K562 (cell line): ENCODE data around the gene STYX. TPM values are rescaled to one million over a fixed set of nuclear protein-coding genes. Genes with fewer than 3 reads are reported as not detected.

Source experiments
- ATF3 ChIP-seq, 2 experiments: fragments of 450-650 bp in 1 of 2; sonication (generic) in 1 of 2; formaldehyde crosslinking in 1 of 2; IDR thresholded peaks in 1 of 2; conservative IDR thresholded peaks in 1 of 2; 2 replicates each; pipeline versions ENCODE4 v1.6.1 to v1.8.1; 2016 to 2023; ENCODE audit warnings: mild to moderate bottlenecking in 2 of 2, moderate library complexity in 2 of 2, inconsistent platforms in 1 of 2, missing genetic modification reagents in 1 of 2
- DDX20 ChIP-seq: fragments of 450-650 bp; IDR thresholded peaks from 2 replicates; pipeline ENCODE4 v1.6.1; 2016; ENCODE audit warnings: missing genetic modification characterization, low read depth, mild to moderate bottlenecking, missing compliant biosample characterization, moderate library complexity
- FIP1L1 ChIP-seq: fragments of 200-400 bp; formaldehyde crosslinking; IDR thresholded peaks from 2 replicates; pipeline ENCODE4 v1.6.1; 2018; ENCODE audit warnings: mild to moderate bottlenecking, low read depth, low read length; ENCODE audit not compliant: poor library complexity, severe bottlenecking
- MGA ChIP-seq: fragments of 450-650 bp; IDR thresholded peaks from 2 replicates; pipeline ENCODE4 v1.6.1; 2016; ENCODE audit warnings: mild to moderate bottlenecking, moderate library complexity
- RBM17 ChIP-seq: fragments of 200-400 bp; formaldehyde crosslinking; IDR thresholded peaks from 2 replicates; pipeline ENCODE4 v1.6.1; 2017; ENCODE audit warnings: low read depth, mild to moderate bottlenecking, low read length, borderline replicate concordance
- ZNF253 ChIP-seq: fragments of 250-450 bp; sonication (Bioruptor Pico); conservative IDR thresholded peaks from 2 replicates; pipeline ENCODE4 v1.6.1; 2021; ENCODE audit warnings: mild to moderate bottlenecking
- ZNF586 ChIP-seq: fragments of 450-650 bp; formaldehyde crosslinking; conservative IDR thresholded peaks from 2 replicates; pipeline ENCODE4 v1.4.0; 2020; ENCODE audit warnings: mild to moderate bottlenecking, moderate library complexity
- polyA plus RNA-seq, 8 experiments: library from polyadenylated mRNA; depleted of rRNA in 4 of 8; stranded (reverse) in 5 of 8; unstranded in 3 of 8; fragments of >200 nt; fragmentation: Nextera tagmentation in 2 of 8; fragmentation: Illumina TruSeq in 1 of 8; extraction: Ambion mirVana in 2 of 8; extraction: Trizol in 1 of 8; gene quantifications; 2 replicates each; pipeline versions ENCODE4 v1.2.1 to v1.2.3, GENCODE V29; 2011 to 2014; ENCODE audit warnings: inconsistent platforms in 1 of 8, missing spikeins in 1 of 8
- total RNA-seq, 7 experiments: library from RNA; depleted of rRNA in 6 of 7; stranded (reverse); fragments of >200 nt in 6 of 7; fragmentation: Illumina TruSeq in 2 of 7; extraction: Trizol in 2 of 7; gene quantifications; 2 replicates each; pipeline versions ENCODE4 v1.2.1 to v1.2.3, GENCODE V29; 2011 to 2021; ENCODE audit warnings: low replicate concordance in 1 of 7
- TF ChIP-seq, protein P1 (sequence below): sonication (generic); formaldehyde crosslinking; IDR thresholded peaks from 2 replicates; pipeline ENCODE4 v1.8.0; 2022; ENCODE audit warnings: mild to moderate bottlenecking, missing genetic modification reagents

Gene STYX
- total and polyA plus RNA-seq, 9 of the 15 experiments (the other 6 are each of a cell fraction or from before 2014, with no cell fraction given): 5.0 to 15.4 (median 10.6) TPM

DNA sequence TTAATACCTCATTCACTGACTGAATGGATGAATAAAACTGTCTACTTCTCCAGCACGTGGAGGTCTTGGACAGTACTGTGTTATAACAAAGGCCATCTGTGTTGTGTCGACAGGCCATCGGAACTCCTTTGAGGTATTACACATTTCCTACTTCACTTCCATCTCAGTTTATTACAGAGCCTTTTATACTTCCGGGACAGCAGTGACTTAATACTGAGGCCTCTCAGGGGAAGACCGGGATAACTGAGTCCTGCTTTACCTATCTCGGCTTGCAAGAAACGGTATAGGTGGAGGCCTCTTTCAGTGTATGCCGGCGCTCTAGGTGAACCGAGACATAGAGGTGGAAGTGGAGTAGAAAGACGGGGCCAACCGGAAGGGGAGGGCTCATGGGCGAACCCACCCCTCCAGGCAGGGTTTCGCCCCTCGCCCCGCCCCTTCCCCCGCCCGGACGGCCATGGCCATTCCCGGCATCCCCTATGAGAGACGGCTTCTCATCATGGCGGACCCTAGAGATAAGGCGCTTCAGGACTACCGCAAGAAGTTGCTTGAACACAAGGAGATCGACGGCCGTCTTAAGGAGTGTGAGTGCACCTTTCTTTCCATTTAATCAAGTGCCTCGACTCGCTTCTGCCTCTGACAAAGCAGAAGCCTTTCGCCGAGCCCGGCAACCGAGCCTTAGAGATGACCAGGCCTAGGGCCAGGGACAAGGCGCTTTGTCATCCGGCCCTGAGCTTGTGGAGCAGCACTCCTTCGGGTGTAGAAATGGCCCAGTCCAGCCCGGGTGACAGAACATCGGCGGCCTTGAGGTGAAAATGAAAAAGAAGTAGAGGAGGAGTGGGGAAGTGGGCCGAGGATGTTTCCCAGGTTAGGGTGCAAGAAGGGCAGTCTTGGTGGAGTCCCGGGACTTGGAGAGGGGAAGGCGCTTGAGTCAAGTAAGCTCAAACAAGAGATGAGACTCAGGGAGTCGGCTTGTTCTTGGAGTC is 23.0 kb upstream of the STYX start, which contains the start of gene PSMC6 (continued):
- TF ChIP-seq, protein P1, sequence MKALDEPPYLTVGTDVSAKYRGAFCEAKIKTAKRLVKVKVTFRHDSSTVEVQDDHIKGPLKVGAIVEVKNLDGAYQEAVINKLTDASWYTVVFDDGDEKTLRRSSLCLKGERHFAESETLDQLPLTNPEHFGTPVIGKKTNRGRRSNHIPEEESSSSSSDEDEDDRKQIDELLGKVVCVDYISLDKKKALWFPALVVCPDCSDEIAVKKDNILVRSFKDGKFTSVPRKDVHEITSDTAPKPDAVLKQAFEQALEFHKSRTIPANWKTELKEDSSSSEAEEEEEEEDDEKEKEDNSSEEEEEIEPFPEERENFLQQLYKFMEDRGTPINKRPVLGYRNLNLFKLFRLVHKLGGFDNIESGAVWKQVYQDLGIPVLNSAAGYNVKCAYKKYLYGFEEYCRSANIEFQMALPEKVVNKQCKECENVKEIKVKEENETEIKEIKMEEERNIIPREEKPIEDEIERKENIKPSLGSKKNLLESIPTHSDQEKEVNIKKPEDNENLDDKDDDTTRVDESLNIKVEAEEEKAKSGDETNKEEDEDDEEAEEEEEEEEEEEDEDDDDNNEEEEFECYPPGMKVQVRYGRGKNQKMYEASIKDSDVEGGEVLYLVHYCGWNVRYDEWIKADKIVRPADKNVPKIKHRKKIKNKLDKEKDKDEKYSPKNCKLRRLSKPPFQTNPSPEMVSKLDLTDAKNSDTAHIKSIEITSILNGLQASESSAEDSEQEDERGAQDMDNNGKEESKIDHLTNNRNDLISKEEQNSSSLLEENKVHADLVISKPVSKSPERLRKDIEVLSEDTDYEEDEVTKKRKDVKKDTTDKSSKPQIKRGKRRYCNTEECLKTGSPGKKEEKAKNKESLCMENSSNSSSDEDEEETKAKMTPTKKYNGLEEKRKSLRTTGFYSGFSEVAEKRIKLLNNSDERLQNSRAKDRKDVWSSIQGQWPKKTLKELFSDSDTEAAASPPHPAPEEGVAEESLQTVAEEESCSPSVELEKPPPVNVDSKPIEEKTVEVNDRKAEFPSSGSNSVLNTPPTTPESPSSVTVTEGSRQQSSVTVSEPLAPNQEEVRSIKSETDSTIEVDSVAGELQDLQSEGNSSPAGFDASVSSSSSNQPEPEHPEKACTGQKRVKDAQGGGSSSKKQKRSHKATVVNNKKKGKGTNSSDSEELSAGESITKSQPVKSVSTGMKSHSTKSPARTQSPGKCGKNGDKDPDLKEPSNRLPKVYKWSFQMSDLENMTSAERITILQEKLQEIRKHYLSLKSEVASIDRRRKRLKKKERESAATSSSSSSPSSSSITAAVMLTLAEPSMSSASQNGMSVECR (CRISPR knock-in tag): no peak
- TF ChIP-seq ZNF253 (no peak), FIP1L1 (no peak), MGA (no peak), RBM17 (no peak), ZNF586 (CRISPR knock-in tag) (no peak), ATF3 (IDR thresholded peaks at IDR 0.05) (no peak), ATF3 (CRISPR knock-in tag; conservative IDR thresholded peaks at IDR 0.05) (no peak), DDX20 (tag) (no peak)
